LNCaP clone FGC (cell line): ENCODE data around the gene NELL1.

Source experiments
- DNase-seq: peaks from one replicate; pipeline ENCODE4 v3.0.0-alpha.2; 2011; ENCODE audit warnings: low read depth
- H3K4me3 ChIP-seq: 2 replicates; pipeline ENCODE4 v1.5.1; 2011; ENCODE audit warnings: mild to moderate bottlenecking, low read depth, low read length, control low read depth
- TF ChIP-seq, protein P1 (sequence below): IDR thresholded peaks from 2 replicates; pipeline ENCODE4 v1.5.1; 2012; ENCODE audit warnings: mild to moderate bottlenecking; ENCODE audit not compliant: control insufficient read depth, insufficient read depth; ENCODE audit errors: extremely low read depth

The NELL1 gene

GRCh38 chr11:20640401-20640800 is 29.0 kb upstream of the NELL1 start:
- no peak for DNase-seq
- TF ChIP-seq, protein P1, sequence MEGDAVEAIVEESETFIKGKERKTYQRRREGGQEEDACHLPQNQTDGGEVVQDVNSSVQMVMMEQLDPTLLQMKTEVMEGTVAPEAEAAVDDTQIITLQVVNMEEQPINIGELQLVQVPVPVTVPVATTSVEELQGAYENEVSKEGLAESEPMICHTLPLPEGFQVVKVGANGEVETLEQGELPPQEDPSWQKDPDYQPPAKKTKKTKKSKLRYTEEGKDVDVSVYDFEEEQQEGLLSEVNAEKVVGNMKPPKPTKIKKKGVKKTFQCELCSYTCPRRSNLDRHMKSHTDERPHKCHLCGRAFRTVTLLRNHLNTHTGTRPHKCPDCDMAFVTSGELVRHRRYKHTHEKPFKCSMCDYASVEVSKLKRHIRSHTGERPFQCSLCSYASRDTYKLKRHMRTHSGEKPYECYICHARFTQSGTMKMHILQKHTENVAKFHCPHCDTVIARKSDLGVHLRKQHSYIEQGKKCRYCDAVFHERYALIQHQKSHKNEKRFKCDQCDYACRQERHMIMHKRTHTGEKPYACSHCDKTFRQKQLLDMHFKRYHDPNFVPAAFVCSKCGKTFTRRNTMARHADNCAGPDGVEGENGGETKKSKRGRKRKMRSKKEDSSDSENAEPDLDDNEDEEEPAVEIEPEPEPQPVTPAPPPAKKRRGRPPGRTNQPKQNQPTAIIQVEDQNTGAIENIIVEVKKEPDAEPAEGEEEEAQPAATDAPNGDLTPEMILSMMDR: no peak
- no peak overlapping the region for H3K4me3 ChIP-seq

- no peak overlapping the region for H3K4me3 ChIP-seq
- TF ChIP-seq, protein P1: no peak
- no peak for DNase-seq
These were observed 25.0 kb upstream of the NELL1 start for GRCh38 chr11:20644360-20644759.

GRCh38 chr11:20647976-20648565 is 21.3 kb upstream of the NELL1 start:
- no peak for DNase-seq
- H3K4me3 ChIP-seq: no peak overlapping the region
- TF ChIP-seq, protein P1: peak; percentile 89

GRCh38 chr11:20652150-20652806 is 17.1 kb upstream of the NELL1 start:
- no peak overlapping the region for H3K4me3 ChIP-seq

DNA sequence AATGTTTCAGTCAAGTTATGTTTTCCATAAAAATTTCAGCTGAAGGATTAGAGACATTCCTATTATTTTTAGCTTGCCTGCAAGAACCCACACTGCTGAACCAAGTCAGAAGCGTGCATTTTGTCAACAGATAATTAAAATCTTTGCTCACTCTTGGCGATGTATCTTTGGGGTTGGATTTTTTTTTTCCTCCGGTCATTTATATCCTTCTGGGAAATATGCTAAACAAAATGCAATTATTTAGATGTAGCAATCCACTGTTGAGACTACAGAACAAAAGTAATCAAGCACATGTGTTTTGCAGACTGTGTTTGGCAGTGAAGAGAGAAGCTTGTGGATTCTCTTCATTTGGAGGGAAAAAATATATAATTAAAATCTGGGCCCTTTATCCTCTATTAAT is 15.3 kb upstream of the NELL1 start:
- TF ChIP-seq, protein P1: no peak
- no peak overlapping the region for H3K4me3 ChIP-seq
- DNase-seq: no peak

More at GRCh38 chr11:20652150-20652806, 17.1 kb upstream of the NELL1 start:
- no peak for DNase-seq
- TF ChIP-seq, protein P1: no peak

DNA sequence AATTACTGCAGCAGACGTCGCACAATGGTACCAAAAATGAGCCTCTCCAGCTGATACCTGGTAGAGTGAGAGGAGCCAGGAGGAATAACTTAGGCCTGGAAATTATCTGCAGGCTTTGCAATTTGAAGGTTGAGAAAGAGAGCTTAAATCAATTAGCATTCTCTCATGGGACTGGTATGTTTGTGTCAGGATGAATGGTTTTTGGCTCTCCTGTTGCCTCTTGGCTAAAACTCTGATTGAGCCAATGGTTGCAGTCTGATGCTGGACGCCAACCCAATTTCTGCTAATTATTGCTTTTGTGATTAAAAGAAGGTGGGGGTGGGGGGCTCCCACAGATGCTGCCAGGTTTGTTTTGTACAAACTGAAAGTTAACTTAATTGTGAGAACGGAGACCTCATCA is 12.5 kb upstream of the NELL1 start:
- DNase-seq: no peak
- H3K4me3 ChIP-seq: no peak overlapping the region
- TF ChIP-seq, protein P1: no peak

- TF ChIP-seq, protein P1: no peak
- no peak overlapping the region for H3K4me3 ChIP-seq
- no peak for DNase-seq
These were observed 11.3 kb upstream of the NELL1 start for GRCh38 chr11:20658135-20658534.
